SK-N-SH treated with all-trans-retinoic acid at 6 μM for 48 hours (cell line): ENCODE results near the gene HHAT.

ENCODE experiments used
- ARNTL ChIP-seq: fragments of 450-650 bp; formaldehyde crosslinking; IDR thresholded peaks from 2 replicates; pipeline ENCODE4 v1.5.0; 2020; ENCODE audit warnings: low read depth, mild to moderate bottlenecking, moderate library complexity, borderline replicate concordance
- GLIS3 ChIP-seq: fragments of 250-450 bp; sonication (Bioruptor Pico); IDR thresholded peaks from 2 replicates; pipeline ENCODE4 v1.5.0; 2020; ENCODE audit warnings: mild to moderate bottlenecking, moderate library complexity
- OSR1 ChIP-seq: fragments of 250-450 bp; sonication (Bioruptor Pico); IDR thresholded peaks from 2 replicates; pipeline ENCODE4 v1.8.0; 2022; ENCODE audit warnings: moderate library complexity, mild to moderate bottlenecking, inconsistent platforms
- ZFP30 ChIP-seq: fragments of 450-650 bp; formaldehyde crosslinking; IDR thresholded peaks from 2 replicates; pipeline ENCODE4 v1.5.0; 2022; ENCODE audit warnings: mild to moderate bottlenecking, moderate library complexity
- TF ChIP-seq, protein P1 (sequence below): fragments of 250-450 bp; sonication (Bioruptor Pico); IDR thresholded peaks from 2 replicates; pipeline ENCODE4 v1.8.0; 2020; ENCODE audit warnings: mild to moderate bottlenecking, moderate library complexity, borderline replicate concordance
- TF ChIP-seq, protein P2 (sequence below): fragments of 250-450 bp; sonication (Bioruptor Pico); IDR thresholded peaks from 2 replicates; pipeline ENCODE4 v1.5.1; 2020; ENCODE audit warnings: low read depth, mild to moderate bottlenecking, moderate library complexity

DNA sequence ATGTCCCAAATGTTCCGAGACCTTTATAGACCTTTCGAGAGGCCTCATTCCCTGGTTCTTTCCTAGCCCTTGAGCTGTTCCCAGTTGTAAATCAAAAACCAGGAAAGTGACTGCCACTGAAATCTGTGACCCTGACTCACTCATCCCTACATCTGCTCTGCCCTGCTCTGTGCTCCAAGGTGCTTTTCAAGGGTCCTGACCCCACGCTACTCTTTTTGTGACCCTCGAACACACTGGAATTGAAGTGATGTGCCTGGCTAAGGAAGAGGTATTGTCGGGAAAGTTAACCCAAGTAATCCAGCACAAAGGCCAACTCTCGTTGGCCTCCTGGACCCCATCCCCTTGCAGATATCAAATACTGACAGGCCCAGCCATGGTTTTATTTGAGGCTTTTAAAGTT lies 244.4 kb downstream of the HHAT start:
- TF ChIP-seq GLIS3 (CRISPR knock-in tag), result no peak
- TF ChIP-seq, protein P1, sequence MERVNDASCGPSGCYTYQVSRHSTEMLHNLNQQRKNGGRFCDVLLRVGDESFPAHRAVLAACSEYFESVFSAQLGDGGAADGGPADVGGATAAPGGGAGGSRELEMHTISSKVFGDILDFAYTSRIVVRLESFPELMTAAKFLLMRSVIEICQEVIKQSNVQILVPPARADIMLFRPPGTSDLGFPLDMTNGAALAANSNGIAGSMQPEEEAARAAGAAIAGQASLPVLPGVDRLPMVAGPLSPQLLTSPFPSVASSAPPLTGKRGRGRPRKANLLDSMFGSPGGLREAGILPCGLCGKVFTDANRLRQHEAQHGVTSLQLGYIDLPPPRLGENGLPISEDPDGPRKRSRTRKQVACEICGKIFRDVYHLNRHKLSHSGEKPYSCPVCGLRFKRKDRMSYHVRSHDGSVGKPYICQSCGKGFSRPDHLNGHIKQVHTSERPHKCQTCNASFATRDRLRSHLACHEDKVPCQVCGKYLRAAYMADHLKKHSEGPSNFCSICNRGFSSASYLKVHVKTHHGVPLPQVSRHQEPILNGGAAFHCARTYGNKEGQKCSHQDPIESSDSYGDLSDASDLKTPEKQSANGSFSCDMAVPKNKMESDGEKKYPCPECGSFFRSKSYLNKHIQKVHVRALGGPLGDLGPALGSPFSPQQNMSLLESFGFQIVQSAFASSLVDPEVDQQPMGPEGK (CRISPR knock-in tag), result no peak
- no peak for TF ChIP-seq ARNTL
- TF ChIP-seq OSR1 (CRISPR knock-in tag), result no peak
- TF ChIP-seq, protein P2, sequence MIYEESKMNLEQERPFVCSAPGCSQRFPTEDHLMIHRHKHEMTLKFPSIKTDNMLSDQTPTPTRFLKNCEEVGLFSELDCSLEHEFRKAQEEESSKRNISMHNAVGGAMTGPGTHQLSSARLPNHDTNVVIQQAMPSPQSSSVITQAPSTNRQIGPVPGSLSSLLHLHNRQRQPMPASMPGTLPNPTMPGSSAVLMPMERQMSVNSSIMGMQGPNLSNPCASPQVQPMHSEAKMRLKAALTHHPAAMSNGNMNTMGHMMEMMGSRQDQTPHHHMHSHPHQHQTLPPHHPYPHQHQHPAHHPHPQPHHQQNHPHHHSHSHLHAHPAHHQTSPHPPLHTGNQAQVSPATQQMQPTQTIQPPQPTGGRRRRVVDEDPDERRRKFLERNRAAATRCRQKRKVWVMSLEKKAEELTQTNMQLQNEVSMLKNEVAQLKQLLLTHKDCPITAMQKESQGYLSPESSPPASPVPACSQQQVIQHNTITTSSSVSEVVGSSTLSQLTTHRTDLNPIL (CRISPR knock-in tag), result no peak
- TF ChIP-seq ZFP30, result no peak
